ENCODE measurements around the gene CDH4.

CDH4 gene

GRCh38 chr20:61901392-61902220 is 649.5 kb downstream of the CDH4 start:
- DNase-seq (ENCODE audit: low spot score), result no peak

- no peak for DNase-seq (ENCODE audit: low spot score)
Measured at GRCh38 chr20:61902221-61902869, 650.3 kb downstream of the CDH4 start.

GRCh38 chr20:61903575-61904340 is 651.7 kb downstream of the CDH4 start:
- DNase-seq (ENCODE audit: low spot score), result no peak

GRCh38 chr20:61904456-61904855 is 652.4 kb downstream of the CDH4 start:
- no peak for DNase-seq (ENCODE audit: low spot score)

GRCh38 chr20:61905781-61906523 is 653.9 kb downstream of the CDH4 start:
- no peak for DNase-seq (ENCODE audit: low spot score)

DNA sequence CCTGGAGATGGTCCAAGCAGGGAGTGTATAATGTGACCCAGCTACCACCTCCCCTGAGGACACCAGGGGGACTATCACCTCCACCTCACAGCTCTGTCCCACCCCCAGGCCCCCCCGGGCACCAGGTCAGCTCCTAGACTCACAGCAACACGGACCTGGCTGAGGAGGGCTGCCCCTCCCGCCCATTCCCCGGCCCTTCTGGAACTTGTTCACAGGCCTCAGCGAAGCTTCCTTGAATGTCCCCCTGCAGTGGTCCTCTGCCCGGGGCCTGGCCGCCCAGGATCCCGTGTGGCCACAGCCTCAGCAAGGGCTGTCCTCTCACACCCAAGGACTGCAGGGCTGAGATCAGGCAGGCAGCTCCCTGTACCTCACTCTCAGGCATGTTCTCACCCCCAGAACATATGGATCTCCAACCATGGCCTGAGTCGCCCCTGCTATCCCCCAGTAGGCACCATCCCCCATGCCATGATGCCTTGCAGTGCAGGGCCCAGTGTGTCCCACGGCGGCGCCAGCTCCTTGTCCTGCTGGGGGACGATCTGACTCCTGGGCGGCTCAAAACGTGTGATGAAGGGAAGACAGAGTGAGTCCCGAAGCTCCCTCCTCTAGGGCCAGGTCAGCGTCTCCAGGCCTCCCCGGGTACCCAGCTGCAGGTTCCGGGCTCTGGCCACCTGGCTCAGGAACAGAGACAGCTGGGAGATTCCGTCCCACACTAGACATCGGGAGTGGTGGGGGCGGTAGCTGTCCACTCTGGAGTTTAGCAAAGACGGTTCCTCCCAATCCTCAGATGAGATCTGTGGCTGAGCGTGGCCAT is 655.2 kb downstream of the CDH4 start:
- DNase-seq (ENCODE audit: low spot score), result no peak

DNA sequence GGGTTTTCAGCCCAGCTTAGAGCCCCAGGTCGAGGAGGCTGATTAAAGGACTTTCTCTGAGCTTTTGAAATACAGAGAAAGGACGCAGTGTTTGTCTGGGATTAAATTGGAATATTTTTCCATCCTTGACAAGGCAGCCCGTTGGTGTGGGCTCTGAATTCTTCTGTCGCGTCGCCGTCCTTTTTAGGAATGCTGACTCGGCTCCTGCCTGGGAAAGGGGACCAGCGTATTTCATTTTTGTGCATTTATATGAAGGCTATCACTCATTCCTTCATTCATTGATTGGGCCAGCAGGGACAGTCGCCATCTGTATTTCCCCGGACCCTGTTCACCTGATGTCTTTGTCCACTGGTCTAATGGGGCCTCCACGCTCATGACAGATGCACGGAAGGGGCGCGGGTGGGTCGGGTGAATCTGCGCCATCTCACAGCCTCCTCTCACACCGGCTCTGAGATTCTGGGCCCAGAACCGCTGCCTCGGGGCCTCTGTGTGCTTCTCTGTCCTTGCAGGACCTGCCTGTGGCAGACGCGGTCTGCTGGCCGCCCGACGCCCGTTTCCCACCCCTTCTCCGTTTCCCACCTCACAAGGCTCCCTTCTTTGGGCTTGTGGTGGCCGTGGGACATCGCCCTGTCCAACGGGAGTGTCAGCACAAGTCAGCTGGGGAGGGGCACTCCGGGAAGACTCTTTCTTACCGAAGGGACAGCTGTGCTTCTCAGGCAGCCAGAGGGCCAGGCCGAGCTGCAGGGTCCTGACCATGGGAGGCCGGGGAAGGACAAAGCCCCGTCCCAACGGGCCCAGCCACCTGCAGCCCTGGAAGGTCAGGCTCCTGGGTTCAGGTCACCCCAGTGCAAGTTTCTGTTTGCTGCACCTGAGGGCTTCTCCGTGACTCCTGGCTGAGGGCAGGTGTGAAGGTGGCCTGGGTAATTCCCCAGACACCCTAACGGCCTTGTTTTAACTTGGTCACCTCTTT is 656.3 kb downstream of the CDH4 start:
- no peak for DNase-seq (ENCODE audit: low spot score)

DNA sequence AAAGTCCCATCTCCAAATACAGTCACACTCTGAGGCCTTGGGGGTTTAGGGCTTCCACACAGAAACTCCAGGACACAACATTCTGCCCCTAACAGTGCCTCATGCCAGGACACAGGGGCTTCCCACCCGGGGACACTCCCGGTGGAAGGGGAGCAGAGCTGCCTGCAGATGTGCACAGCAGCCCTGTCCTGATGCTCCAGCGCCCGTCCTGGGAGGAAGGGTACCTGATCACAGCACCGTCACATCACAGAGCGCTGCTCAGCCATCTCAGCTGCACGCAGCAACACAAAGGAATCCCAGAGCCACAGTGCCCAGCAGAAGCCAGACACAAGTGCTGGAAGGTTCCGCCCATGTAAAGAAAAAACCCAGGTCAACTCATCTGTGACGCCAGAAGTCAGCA is 657.0 kb downstream of the CDH4 start:
- no peak for DNase-seq (ENCODE audit: low spot score)

DNA sequence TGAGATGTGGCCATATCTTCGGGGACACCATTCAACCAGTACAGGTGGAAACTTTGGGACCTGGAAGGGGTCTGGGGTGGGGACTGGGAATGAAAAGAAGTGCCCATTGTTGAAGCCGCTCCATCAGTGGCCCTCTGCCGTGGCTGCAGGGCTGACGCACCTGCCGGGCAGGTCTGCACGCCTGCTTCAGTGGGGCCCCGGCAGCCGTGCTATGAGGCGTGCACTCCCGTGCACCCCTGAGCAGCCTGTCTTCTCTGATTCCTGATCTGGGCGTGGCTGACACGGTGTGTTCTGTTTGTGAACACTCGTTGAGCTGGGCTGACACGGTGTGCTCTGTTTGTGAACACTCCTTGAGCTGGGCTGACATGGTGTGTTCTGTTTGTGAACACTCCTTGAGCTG is 657.8 kb downstream of the CDH4 start:
- DNase-seq (ENCODE audit: low spot score), result no peak

GRCh38 chr20:61911824-61912223 is 659.8 kb downstream of the CDH4 start:
- no peak for DNase-seq (ENCODE audit: low spot score)

DNA sequence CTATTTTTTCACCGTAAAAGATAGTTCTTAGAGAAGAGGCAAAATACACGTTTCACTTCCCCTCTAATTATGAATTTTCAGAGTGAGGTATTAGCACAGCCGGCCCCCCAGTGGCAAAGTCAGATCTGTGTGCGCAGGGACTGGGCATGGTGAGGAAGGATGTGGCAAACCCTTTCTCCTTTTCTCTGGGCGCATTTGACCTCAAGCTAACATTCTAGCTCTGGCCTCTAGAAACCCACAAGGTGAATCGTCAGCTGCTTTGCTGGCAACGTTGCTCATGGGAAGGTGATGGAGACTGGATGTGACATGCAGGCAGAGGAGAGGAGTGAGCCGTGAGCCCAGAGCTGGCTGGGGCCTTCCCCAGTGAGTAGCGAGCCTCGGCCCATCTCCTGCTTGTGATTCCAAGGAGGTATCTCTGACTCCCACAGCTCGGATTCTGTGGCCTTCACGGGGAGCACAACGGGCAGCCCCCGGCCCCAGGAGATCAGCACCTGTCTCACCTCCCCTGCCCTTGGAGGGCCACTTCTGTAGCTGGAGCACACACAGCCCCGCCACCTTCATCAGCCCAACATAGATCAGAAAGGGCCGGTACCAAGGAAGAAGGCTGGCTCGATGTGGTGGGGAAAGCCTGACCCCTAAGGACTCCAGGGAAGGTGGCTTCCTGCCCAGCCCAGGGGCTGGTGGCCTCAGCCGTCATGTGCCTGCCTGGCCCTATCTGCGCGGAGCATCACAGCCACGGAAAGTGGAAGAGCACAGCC is 660.8 kb downstream of the CDH4 start:
- DNase-seq (ENCODE audit: low spot score), result no peak

DNA sequence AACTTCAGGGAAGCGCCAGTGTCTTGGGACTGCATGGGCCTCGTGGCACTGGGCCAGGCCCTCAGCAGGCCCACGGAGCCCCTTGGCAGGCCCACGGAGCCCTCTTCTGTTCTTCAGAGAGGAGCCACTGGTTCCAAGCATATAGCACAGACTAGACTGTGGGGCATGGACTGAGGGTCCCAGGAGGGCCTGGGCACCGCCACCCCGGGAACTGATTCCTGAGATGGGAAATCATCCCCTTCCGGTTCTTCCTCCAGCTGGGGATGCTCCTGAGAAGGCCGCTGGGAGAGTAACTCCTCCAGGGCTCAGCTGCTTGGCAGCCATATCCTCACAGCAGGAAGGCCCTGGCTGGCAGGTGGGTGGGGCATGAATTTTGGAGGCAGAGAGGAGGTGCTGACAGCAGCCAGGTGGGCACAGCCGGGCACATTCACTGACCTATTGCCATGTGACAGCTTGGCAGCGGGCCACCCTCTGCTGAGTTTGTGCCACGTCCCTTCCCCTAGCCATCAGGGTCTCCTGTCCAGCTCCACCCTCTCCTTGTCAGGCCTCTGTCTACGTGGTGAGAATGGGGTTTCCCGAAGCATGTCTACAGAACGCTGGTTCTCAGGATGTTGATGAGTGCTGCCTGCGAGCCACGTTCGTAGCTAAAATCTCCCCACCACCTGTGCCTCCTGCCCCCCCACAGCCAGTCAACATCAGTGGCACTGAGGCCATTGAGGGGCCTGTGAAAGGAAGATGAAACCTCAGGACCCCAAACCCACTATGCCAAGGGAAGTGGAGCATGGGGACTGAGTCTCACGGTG is 661.6 kb downstream of the CDH4 start:
- no peak for DNase-seq (ENCODE audit: low spot score)

GRCh38 chr20:61915101-61915500 is 663.0 kb downstream of the CDH4 start:
- no peak for DNase-seq (ENCODE audit: low spot score)

- no peak for DNase-seq (ENCODE audit: low spot score)
Measured at GRCh38 chr20:61916318-61916891, 664.3 kb downstream of the CDH4 start.

- no peak for DNase-seq (ENCODE audit: low spot score)
Measured at GRCh38 chr20:61917474-61918145, 665.5 kb downstream of the CDH4 start.

DNA sequence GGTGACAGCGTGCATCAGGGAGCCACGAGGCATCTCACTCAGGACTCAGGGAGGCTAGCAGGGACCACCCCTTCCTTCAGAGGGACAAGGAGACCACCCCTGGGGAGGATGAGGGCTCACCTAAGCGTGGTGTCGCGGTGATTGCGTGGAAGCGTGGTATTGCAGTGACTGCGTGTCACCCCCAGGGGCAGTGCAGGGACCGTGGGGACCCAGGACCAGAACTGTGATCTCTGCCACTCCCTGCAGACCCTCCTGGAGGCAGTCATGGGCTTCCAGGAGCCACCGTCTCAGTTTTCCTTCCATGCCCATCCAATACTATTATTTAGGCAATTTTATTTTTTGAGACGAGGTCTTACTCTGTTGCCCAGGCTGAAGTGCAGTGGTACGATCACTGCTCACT is 666.5 kb downstream of the CDH4 start:
- no peak for DNase-seq (ENCODE audit: low spot score)

DNA sequence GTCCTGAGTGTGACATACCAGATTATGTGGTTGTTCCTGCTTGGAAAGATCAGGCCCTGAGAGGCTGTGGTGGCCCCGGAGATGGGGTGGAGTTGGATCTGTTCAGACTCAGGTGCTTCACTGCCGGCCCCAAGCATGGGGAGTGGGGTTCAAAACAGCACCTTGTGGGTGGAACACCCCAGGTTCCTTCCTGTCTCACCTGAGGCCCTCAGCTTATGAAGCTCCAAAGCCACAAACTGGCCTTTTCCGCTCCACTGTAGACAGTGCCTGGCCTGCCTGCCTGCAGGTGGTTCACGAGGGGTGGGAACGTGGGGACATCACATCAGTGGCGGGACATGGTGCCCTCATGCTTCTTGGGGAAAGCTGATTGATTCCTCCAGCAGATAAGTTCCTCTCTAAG is 667.2 kb downstream of the CDH4 start:
- no peak for DNase-seq (ENCODE audit: low spot score)

Data from CD4-positive, alpha-beta T cell treated with Interleukin-15 for 4 hours (primary cell).